ENCODE measurements around the gene DHX58.
"Not testable (repeated sequence)": the region's sequence is repeated elsewhere in the genome, so short reads cannot be mapped to it uniquely, and the experiment has no call there.

DNA sequence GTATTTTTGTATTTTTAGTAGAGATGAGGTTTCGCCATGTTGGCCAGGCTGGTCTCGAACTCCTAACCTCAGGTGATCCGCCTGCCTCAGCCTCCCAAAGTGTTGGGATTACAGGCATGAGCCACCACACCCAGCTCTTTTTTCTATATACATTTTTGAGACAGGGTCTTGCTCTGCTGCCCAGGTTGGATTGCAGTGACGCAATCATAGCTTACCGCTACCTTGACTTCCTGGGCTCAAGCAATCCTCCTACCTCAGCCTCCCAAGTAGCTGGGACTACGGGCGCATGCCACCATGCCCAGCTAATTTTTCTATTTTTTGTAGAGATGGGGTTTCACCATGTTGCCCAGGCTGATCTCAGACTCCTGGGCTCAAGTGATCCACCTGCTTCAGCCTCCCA is 28.2 kb upstream of the DHX58 start:
- TF ChIP-seq, protein P1, sequence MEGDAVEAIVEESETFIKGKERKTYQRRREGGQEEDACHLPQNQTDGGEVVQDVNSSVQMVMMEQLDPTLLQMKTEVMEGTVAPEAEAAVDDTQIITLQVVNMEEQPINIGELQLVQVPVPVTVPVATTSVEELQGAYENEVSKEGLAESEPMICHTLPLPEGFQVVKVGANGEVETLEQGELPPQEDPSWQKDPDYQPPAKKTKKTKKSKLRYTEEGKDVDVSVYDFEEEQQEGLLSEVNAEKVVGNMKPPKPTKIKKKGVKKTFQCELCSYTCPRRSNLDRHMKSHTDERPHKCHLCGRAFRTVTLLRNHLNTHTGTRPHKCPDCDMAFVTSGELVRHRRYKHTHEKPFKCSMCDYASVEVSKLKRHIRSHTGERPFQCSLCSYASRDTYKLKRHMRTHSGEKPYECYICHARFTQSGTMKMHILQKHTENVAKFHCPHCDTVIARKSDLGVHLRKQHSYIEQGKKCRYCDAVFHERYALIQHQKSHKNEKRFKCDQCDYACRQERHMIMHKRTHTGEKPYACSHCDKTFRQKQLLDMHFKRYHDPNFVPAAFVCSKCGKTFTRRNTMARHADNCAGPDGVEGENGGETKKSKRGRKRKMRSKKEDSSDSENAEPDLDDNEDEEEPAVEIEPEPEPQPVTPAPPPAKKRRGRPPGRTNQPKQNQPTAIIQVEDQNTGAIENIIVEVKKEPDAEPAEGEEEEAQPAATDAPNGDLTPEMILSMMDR (IDR thresholded peaks at IDR 0.05 in 8 of 11, conservative IDR thresholded peaks at IDR 0.05 in 3 of 11) = not testable (repeated sequence)
- not testable (repeated sequence) for TF ChIP-seq POLR2AphosphoS5 (IDR thresholded peaks at IDR 0.05)

All from spleen (tissue), 7 donors.